ENCODE results near the gene POLR3B. TPM values are rescaled to one million over a fixed set of nuclear protein-coding genes. Genes with fewer than 3 reads are reported as not detected.

Gene POLR3B
- total RNA-seq (2022; extraction: Qiagen RNA extraction): 4.3 to 5.4 TPM (median 4.9 TPM) in 5 replicates

DNA sequence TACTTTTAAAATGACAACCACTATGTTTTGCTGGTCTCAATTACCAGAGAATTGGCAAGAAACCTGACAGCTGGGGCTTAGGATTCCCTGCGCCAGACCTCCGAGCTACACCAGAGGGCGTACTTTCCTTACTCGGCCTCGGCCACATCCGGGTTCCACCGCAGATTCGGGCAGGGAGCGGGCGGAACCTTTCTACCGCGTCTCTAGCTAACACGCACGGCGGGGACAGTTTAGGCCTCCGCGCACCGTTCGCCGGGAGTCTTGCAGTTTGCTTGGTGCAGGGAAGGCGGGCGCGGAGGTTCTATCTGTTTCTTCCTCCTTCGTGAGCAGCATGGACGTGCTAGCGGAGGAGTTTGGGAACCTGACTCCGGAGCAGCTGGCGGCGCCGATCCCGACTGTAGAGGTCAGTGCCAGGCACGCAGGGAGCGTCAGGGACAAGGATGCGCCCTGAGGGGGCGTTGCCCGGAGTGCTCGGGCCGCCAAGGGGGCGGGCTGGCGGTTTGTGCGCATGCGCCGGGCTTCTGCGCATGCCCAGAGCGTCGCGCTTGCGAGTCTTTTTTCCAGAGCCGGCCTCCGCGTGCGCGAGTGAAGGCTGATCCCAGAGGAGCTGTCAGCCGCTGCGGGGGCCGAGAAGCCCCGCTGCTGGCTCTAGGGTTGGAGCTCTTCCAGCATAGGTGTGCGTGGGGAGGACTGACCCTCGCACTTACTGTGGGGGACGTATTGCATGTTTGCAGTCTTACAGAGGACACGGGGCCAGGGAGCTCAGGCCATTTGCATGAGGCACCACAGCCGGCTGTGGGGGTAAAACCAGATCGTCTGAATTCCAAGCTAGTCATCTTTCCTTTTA lies at the start of gene POLR3B:
Gene POLR3B, plus strand, starts transcription at position 200 of the 847 bp plus-strand sequence. Its CDS starts 132 bp downstream, at position 332.

Other genes starting within 250 kb of the POLR3B start
- 5.0 to 5.7 TPM (median 5.2 TPM) in 5 replicates for gene NUAK1, start 218.8 kb upstream of the POLR3B start, total RNA-seq (2022; extraction: Qiagen RNA extraction)
- gene CKAP4, start 109.7 kb upstream of the POLR3B start, total RNA-seq (2022; extraction: Qiagen RNA extraction): 70.5 to 79.4 TPM (median 77.9 TPM) in 5 replicates
- 1.7 to 3.5 TPM (median 2.0 TPM) in 5 replicates for gene TCP11L2, start 55.0 kb upstream of the POLR3B start, total RNA-seq (2022; extraction: Qiagen RNA extraction)
- gene RFX4, start 225.3 kb downstream of the POLR3B start, total RNA-seq (2022; extraction: Qiagen RNA extraction): 0.06 to 0.18 TPM (median 0.08 TPM) in 3 of 5 replicates, not detected in the others

Data from A549 treated with AZD2906 at 1 μM for 4 hours (cell line).